HG02623 (cell line): ENCODE measurements around the gene PPME1.

Experiments
- ATAC-seq: cut with Tn5 transposase; IDR thresholded peaks from one replicate; pipeline ENCODE4 v1.9.1; 2021; ENCODE audit warnings: moderate library complexity; ENCODE audit not compliant: unreplicated experiment

Gene PPME1

DNA sequence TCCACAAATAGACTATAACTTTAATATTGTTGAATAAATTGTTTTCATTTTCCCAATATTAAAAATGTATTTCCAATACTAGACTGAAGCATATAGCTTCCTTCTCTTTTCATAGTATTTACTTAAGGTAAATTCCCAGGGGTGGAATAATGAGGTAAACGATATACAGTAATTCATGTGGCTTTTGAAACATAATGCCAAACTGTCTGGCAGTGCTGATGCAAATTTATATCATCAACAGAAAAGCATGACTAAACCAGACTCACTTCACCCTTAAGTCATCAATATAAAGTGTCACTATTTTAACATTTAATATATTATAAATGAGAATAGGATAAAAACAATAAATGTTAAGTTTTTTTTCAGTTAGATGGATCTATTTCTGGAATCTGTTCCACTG lies 13.9 kb upstream of the PPME1 start:
- no peak for ATAC-seq

DNA sequence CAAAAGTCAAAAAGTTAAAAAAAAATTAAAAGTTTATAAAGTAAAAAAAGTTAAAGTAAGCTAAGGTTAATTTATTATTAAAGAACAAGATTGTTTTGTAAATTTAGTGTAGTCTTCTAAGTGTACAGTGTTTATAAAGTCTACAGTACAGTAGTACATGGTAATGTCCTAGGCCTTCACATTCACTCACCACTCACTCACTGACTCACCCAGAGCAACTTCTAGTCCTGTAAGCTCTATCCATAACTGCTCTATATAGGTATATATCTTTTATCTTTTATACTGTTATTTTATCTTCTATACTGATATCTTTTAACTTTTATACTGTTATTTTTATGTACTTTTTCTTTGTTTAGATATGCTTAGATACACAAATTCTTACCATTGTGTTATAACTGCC lies 11.4 kb upstream of the PPME1 start:
- ATAC-seq: no peak

DNA sequence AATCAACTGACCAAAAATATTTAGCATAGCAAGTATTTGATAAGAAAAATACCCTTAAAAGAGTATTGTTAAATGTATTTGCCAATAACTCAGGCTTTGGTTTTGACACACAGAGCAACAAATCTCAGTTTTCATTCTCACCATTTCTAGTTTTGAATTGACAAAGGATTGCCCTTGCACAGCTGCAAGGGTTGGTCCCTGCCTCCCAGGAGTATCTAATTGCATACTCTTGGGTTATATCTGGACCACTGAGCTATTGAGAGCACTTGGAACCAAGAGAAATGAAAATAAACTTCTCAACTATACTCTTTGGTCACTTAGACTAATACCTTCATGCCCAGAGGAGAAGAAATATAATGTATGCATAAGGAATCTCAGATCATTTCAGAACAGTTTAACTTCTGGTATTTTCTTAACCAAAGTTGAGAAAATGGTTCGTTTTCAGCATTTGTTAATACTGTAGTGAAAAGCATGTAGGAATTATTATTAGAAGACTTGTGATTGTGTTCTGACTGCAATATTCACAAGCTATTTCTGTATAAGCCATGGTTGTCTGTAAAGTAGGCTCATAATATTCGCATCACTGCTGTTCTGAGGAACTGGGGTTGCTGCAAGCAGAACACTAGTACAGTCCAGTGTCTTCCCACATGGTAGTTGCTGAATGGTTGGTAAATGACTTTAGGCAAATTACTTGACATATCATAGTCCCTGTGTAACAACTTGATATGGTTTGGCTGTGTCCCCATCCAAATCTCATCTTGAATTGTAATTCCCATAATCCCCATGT lies 8.2 kb upstream of the PPME1 start:
- ATAC-seq: peak; percentile 47

DNA sequence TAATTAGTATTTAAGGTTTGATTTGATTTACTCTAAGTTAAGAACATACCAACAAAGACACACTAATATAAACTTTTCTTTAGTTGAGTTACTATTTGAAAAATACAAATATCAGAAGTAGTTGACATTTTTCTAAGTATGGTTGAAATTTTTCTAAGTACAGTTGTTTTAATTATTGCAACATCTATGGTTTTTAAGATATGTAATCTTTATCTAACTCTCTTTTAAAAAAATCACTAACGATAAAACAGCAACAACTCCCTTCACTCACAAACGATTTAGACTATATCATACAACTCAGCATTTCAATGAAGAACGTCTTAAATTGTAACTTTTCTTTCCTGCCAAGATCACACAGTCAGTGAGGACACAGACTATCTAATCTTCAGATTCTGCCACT lies 2.3 kb upstream of the PPME1 start:
- no peak for ATAC-seq

DNA sequence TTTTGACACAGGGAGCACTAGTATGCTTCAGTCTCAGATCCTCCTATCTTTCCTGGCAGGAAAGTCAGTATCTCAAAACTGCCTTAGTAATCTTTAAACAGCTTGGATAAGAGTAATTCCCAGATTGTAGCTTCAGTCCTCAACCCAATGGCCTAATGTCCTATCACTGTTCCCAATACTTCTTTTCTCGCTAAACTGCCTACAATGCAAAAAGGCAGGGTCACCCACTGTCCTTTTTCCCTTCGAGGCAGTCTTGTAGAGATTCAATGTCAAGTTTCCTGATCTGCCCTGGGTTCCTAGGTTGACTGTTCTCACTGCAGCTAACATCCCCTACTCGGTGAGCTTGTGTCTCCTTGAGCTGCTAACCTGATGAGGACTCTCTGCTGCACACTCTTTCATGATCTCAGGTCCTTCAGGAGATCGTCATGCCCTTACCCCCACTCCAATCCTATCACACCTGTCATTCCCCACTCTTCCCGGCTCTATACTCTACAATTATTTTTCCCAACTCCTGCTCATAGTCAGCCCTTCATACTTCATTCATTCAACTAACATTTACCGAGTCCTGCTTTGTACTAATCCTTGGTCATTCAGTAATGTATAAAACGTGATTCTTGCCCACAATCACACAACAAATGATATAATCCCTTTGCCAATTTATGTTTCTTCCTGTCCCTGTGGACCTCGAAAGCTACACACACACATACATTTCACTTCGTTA lies 1.2 kb upstream of the PPME1 start:
- no peak for ATAC-seq

DNA sequence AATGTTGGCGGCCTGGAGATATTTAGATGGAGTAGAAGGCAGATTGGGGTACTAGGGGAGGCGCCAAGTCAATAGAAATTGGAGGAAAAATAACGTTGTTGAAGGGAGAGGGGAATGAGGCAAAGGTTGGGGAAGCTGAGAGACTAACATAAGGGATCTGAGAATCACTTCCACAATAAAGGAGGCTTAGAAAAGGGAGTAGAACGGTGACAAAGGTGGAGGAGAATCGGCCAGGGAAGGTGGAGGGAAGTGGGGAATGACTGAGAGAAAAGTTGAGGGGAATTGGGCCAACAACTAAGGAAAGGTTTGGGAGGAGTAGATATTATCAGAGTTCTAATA lies 510 bp downstream of the PPME1 start:
- no peak for ATAC-seq

DNA sequence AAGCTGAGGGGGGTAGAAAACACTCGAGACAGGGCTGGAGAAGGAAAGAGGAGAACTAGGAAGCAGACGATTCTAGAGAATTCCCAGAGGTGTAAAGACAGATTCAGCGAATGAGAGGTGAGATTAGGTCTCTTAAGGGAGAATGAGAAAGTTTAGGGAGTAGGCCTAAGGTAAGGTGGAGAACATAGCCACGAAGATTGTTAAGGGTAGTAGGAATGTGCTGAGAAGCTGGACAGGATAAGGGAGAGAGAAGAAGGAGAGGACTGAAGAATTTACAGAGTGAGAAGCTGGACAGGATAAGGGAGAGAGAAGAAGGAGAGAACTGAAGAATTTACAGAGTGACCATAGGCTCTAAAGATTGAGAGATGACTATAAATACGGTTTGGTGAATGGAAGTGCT lies 908 bp downstream of the PPME1 start:
- no peak for ATAC-seq

DNA sequence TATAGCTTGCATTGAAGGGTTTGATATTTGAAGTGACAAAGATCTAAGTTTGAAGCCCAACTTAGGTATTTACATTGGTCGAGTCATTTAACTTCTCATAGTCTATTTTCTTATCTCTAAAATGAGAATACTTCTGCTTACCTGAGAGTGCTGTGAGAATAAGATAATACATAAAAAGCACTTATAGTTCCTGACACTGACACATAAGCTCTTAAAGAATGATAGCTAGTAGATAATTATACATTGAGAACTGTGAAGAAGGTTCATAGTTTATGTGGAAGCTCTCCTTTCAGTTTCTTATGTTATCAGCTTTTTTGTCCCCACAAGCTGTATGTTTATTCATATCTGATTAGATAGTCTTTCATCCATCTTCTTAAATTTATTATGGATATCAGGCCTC lies 4.8 kb downstream of the PPME1 start:
- ATAC-seq: no peak

DNA sequence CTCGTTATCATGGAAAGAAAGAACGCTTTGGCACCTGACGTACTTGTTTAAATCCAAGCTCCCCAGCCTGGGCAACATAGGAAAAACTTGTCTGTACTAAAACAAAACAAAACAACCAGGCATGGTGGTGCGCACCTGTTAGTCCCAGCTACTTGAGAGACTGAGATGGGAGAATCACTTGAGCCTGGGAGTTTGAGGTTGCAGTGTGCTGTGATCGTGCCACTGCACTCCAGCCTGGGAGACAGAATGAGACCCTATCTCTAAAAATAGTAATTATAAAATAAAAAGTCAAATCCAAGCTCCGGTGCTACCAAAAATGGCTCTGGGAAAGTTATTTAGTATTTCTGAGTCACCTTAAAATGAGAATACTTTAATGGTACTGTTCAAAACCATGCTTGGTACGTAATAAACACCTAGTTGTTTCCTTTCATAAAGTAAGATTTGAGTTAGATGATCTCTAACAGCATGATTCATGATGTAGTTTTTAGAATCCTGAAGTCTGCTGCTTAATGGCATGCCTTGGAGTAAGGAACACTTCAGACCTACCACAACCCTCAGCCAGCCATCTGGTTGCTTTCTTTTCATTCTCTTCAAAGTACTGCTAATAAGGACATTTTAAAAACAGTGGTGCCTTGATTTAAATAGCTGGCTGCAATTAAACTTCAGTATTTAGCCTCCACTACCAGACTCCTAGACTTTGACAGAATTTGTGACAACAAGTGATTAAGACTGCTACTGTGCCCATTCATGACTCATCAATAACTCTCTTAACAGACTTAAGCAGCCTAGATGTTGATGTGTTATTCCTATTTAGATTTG lies 8.4 kb downstream of the PPME1 start:
- ATAC-seq: no peak

DNA sequence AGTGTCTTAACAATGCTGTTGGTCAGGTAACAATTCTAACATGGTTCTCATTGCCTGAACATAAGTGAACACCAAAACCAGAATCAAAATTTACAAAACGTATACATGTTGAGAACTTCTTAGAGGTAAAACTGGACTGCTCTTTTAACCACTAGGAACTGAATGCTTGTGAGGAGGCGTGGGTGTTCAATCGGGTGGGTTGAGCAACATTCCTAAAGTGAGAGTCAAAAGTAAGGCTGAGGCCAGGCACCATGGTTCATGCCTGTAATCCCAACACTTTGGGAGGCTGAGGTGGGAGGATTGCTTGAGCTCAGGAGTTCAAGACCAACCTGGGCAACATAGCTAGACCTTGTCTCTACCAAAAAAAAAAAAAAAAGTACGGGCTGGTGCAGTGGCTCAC lies 11.5 kb downstream of the PPME1 start:
- ATAC-seq: no peak

DNA sequence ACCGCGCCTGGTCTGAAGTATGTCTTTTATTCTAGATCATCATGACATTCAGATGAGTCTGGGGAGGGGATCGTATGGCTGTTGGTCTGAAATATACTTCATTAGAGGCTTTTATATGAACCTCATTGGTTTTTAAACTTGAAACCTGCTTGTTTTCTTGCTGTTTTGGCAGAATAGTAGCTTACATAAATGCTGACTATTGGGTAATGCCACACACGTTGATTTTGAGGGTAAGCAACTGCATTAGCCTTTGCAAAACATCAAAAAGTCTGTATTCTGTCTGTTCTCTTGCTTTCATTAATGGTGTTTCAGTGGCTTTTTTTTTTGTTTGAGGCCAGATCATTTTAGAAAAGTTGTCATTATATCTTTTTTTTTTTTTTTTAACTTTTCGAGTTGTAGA lies 14.2 kb downstream of the PPME1 start:
- no peak for ATAC-seq

DNA sequence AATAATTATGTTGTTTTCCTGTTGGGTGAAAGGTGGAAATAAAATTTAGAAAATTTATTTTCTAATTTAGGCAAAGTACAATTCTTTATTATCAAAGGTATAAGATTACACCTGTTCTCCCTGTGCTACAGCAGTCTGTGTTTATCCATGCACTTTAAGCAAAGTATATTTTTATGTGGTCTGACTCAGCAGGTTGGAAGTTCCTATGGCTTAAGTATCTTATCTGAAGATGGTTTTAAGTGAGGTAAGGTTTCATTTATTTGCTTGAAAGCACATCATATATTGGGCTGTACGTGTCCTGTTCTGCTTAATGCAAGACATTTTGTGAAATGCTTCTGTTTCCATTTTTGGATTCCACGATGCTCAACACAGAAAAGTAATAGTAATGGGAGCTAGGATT lies 14.6 kb downstream of the PPME1 start:
- no peak for ATAC-seq

DNA sequence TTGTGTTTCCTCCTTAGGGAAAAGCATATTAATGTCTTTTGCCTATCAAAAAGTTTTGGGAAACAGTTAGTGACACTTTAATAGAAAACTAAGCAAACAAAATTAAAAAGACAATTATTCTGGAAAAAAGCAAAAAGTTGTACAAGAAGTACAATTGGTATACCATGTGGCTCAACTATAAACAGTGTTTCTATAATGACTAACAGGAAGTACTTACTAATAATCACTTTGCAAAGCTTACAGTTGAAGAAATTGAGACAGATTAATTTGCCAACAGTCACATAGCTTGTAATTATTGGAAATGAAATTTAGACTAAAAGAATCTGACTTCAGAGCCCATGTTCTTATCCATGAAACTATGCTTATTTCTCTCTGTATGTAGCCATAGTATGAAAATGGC lies 24.7 kb downstream of the PPME1 start:
- no peak for ATAC-seq

DNA sequence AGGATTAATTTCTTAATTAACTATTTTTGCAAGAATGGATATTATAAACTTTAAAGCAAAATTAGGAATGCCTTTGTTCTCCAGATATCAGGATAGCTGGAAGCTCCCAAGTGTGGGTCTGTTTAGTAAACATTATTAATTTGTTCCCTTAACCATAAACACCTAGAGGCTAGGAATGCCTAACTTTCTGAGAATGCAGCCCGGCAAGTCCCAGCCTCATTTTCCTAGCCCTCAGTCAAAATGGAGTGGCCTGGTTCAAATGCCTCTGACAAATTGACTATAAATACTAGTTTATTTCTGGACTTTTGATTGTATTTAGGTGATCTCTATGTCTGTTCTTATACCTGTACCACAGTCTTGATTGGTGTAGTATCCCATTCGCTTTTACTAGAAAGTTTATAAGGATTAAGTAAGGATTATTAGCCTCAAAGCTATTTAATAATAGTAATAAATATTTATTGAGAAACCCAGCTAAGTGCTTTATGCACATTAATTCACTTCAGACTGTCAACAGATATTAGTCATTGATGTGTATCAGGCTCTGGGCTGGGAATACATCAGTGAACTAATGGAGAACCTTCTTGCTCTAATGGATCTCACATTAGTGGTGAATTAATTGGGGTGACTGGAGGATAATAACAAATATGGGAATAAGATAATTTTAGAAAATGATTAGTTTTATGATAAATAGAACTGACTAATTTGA lies 25.8 kb downstream of the PPME1 start:
- ATAC-seq: no peak

DNA sequence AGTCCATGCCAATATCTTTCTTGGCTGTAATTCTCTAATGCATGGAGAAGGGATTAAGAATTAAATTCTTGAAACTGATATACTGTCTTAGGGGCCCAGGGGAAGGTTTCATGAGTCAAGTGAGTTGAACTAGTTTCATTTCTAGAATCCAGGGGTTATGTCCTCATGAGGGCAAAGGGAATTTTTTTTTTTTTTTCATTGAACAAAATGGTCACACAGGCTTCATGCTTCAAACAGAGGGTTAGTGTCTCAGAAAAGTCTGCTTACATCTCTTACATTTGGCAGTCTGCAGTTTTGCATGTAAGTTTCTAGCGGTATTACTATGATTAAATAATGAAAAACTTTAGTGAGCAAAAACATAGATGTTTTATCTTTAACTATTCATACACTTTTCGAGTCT lies 32.9 kb downstream of the PPME1 start:
- ATAC-seq: no peak

DNA sequence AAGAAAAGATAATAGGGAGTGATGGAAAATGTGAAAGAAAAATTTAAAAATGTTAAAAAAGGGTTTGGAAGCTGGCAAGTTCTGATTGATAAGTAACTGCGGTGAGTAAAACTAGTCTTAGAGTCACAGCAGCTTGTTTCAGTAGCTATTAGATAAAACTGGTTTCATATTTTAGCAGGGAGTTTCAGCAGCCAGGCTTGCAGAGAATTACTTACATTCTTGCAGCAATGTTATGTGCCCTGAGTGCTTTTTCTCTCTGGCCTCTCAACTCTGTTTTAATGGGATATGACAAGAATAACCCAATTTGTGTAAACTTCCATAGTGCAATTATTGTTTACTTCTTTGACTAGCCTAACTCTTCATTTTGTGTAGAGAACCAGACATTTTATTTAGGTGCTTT lies 33.6 kb downstream of the PPME1 start:
- ATAC-seq: no peak

DNA sequence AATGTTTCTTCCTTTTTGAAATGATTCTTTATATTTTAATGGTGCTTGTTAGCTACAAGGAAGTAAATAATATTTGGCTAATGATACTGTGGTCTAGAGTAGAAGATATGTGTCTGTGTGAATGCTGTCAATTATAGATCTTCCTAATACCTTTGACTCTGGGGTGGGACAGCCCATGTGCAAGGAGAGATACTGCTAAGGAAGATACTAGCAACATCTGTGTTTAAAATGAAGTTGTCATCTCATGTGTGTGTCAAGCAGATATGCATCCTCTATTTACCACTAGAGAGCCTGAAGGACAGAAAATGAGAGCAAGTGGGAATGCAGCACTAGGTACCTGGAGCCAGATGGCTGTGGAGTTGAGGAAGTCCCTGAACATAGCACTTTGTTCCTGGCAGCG lies 34.1 kb downstream of the PPME1 start:
- ATAC-seq: no peak

DNA sequence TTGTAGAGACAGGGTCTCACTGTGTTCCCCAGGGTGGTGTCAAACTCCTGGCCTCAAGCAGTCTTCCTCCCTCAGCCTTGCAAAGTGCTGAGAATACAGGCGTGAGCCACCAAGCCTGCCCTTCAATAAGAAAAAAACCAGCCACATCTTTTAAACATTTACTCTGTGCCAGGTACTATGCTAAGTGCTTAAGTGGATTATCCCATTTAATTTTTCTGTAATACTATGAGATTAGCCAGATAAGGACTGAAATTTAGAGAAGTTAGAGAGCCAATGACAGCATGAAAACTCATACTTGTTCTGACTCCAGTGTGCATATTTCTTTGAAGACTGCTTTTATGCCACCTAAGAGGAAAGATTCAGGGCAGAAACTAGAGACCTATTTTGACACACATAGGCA lies 35.7 kb downstream of the PPME1 start:
- ATAC-seq: no peak

DNA sequence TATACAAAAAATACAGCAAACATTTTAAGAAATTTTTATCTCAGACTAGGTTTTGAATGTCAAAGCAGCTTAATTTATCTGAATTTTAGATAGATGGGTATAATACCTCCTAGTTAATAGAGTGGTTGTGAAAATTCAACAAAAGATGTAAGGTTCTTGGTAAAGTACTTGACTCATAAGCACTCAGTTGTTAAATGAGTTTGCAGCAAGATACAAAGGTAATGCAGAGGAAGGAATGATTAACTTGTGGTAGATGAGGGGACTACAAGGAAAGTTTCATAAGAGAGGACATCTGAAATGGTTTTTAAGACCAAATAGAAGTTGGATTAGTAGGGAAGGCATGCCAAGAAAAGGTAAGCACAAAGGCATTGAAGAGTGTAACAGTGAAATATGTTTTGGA lies 37.4 kb downstream of the PPME1 start:
- no peak for ATAC-seq

DNA sequence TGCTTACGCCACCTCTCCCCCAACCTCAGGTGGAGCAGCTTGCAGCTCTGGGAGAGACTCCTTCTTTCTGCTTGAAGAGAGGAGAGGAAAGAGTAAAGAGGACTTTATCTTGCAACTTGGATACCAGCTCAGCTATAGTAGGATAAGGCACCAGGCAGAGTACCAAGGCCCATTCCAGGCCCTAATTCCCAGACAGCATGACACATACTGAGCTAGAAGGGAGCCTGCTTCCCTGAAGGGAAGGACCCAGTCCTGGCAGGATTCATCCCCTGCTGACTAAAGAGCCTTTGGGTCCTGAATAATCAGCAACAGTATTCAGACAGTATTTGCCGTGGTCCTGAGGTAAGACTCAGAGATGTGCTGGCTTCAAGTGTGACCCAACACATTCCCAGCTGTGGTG lies 41.4 kb downstream of the PPME1 start:
- no peak for ATAC-seq

DNA sequence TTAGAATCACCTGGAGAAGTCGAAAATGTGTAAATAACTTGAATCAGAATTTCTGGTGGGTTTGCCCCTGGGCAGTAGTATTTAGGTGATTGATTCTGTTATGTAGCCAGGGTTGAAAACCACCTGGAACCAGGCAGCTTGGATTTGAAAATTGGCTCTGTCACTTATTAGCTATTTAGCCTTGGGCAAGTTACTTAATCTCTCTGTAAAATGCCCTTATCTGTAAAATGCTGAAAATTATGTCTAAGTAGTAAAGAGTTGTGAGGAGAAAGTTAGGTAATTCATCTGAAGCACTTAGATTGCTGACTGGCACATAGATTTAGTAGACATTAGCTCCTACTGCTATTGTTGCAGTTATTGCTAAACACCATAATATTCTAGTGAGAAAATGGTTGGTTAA lies 49.3 kb downstream of the PPME1 start:
- no peak for ATAC-seq
